GDM1 (cell line): Measurements from ENCODE around the gene SYT3.

Experiments used
- DNase-seq: peaks from one replicate; lab custom pipeline; 2025; lab: John Stamatoyannopoulos, UW

The SYT3 gene, protein sequence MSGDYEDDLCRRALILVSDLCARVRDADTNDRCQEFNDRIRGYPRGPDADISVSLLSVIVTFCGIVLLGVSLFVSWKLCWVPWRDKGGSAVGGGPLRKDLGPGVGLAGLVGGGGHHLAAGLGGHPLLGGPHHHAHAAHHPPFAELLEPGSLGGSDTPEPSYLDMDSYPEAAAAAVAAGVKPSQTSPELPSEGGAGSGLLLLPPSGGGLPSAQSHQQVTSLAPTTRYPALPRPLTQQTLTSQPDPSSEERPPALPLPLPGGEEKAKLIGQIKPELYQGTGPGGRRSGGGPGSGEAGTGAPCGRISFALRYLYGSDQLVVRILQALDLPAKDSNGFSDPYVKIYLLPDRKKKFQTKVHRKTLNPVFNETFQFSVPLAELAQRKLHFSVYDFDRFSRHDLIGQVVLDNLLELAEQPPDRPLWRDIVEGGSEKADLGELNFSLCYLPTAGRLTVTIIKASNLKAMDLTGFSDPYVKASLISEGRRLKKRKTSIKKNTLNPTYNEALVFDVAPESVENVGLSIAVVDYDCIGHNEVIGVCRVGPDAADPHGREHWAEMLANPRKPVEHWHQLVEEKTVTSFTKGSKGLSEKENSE

DNA sequence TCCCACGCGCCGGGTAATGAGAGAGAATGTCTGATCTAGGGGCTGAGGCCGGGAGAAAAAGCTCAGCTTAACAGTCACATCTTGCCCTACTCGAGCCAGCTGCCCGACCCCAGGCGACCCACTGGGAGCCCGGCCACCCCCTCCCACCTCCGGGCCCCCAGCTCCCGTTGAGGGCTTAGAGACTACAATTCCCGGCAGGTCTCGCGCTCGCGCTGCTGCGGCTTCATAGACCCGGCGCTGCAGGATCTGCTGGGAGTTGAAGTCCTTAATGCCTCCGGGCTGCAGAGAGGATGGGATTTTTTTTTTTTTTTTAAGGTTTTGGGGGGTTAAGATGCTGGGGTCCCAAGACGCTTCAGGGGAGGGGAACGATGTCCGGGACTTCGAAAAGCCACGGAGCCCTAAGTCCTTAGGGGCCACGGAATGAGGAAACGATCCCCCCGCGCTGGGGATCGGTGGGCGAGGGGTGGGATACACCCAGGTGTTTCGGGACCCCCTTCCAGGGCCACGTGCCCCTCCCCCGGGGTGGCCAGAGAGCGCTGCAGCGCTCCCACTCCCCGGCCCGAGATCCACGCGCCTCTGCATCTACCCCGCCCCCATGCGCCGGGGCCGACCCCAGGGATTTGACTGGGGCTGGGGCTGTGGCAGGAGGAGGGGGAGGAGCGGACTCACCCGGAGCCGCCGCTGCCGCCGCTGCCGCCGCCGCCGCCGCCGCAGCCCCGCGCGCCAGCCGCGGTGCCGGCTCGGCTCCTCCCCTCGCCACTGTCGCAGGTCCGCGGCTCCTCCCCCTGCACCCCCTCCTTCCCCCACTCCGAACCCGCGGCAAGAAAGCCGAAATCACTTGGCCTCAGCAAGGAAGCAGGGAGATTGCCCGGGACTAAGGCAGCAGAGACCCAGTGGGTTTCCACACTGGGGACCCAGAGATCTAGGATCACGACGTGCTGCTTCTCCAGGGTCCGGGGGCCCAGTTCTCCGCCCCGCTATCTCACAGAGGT is at the start of gene SYT3:
Gene SYT3 (minus strand): TSS at position 761 of the 992 bp plus-strand sequence. CDS start 2,470 bp downstream, outside the sequence.
- peak; percentile 3 for DNase-seq

DNA sequence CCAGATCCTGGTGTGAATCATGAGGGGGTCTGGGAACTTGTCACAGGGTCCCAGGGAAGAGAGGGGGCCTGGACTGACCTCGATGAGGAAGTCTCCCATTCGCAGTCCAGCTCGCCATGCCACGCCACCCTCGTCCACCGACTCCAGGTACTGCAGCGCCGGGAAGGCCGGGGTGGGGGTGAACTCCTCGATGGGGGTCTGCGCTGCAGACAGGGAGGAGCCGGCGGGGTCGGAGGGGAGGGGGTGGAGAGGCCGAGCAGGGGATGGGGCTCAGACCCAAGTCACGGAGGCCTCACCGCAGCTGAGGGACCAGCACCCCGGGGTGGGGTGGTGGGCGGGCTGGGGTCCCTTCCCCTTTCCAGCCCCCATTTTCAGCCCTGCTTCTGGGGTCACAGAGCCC is 49.1 kb upstream of the SYT3 start:
- DNase-seq, result no peak

DNA sequence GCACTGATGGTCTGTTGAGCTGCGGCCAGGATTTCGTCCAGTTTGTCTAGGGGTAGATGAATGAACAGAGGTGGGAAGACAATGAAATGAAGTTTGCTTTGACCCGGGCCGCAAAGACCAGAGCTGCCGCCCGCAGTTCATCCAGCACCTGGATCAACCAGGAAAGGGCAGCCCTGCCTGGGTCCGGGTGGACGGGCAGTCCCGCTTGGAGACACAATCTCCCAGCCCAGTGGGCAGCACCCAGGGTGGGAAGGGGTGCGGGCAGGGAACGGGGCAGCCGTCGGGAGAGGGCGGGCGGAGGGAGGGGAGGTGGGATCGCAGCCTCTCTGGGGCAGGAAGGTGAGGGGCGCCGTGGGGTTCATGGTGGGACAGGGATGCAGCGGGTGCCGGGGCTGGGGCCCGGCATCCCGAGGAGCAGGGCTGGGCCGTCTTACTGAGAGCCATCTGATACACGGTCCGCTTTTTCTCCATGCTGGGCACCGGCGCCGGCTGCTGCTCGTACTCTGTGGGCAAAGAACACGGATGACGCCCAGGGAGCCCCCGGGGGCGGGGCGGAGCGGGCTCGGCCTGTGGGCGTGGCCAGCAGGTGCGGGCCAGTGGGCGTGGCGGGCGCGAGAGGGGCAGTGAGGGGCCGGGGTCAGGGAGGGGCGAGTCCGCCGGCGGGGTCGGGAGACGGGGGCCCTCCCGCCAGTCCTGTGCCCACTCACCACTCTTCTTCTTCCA is 46.8 kb upstream of the SYT3 start:
- no peak for DNase-seq

DNA sequence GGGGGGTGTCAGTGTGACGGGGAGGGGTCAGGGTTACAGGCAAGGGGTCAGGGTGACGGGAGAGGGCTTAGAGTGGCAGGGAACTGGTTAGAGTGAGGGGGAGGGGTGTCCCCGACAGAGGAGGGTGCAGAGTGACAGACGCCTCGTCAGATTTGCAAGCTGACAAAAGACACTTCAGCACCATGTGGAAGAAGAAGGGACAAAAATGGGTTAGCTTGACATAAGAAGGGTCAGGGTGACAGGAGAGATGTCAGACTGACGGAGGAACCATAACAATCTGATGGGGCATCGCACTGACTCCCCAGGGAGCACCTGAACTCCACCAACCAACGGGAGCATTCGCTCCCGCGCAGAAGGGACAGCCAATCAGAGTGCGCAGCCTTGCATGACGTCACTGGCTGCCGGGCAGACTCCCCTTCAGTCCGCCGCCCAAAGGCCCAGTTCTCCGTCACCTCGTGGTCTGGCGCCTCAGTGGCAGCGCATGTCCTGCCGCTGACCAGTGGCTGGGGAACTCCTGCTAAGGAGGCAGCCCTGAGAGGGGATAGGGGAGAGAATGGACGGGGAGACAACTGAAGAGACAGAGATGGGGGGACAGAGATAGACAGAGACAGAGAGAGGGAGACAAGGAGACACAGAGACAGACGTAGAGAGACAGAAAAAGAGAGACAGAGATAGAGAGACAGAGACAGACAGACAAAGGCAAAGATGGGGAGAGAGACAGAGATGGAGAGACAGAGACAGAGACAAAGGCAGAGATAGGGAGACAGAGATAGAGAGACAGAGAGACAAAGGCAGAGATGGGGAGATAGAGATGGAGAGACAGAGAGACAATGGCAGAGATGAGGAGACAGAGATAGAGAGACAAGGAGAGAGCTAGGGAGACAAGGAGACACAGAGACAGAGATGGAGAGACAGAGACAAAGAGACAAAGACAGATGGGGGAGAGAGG is 39.8 kb upstream of the SYT3 start:
- DNase-seq, result peak; percentile 76

DNA sequence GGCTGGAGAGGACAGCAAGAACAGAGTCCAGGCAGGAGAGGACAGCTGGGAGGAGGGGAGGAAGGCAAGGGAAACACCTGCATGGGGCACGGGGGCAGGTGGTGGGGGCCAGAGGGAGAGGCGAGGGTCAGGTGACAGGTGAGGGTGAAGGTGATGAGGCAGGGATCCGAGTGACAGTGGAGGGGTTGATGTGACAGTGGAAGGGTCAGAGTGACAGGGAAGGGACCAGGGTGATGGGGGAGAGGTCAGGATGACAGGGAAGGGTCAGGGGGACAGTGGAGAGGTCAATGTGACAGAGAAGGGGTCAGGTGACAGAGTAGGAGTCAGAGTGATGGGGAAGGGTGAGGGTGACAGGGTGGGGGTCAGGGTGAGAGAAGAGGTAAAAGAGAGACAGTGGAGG is 38.6 kb upstream of the SYT3 start:
- no peak for DNase-seq

DNA sequence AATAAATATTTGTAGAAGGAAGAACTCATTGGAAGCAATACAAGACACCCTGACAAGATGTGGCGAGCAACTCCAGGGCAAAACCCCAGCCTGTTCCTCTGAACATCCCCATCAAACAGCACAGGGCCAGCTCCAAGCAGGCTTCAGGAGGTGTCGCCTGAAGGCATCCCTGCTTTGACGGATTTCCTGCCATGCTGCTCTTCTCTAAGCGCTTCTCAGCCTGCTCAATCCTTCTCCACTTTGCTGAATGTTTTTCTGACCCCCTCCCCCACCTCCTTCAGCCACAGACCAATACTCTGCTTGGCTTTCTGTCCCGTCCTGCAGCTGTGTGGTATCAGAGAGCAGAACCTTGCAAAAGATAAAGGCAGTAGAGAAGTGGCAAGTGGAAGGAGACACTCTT is 38.0 kb upstream of the SYT3 start:
- no peak for DNase-seq

DNA sequence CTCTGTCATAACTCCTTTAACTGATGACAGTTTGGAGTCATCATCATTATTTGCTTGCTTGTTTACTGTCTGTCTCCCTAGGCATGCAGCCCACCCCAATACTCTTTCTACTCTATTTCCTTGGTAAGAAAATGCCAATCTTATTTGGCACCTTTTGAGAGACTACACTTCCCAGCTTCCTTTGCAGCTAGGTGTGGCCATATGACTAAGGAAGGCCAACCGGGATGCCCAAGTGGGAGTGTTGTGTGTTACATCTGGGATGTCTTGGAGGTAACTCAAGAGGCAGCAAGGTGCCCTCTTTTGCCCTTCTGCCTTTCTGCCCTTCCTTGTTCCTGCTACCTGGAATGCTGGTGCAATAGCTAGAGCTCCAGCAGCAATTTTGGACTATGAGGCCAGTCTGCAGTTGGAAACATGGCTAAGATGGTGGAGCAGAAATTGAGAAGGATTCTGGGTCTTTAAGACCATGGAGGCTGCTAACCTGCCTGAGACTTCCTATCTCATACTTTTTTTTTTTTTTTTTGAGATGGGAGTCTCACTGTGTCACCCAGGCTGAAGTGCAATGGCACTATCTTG is 37.0 kb upstream of the SYT3 start:
- DNase-seq, result no peak

DNA sequence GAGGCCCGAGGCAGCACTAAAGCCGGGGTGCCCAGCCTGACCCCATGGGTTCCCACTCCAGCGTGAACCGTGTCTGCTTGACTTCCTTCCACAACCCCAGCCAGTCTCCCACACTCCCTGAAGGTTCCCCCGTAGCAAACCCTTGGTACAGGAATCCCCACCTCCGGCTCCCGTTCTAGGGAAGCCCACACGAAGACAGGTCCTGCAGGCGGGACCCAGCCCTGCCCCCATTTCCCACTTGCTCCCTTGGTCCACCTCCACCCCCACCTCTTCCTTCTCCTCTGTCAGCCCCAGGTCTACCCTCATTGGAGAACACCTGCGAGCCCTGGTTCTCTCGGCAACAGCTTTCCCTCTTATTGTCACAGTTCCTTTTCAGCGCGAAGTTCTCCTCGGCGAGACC is 33.4 kb upstream of the SYT3 start:
- no peak for DNase-seq

DNA sequence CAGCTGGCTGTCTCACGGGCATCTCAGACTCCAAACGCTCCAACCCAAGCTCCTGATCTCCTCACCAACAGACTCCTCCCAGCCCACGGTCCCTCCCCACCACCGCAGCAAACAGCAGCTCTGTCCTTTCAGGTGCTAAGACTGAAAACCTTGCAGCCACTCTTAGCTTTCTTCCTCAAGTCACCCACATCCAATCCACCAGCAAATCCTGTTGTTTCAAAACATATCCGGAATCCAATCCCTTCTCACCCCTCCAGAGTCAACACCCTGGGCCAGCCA is 30.4 kb upstream of the SYT3 start:
- DNase-seq, result no peak

DNA sequence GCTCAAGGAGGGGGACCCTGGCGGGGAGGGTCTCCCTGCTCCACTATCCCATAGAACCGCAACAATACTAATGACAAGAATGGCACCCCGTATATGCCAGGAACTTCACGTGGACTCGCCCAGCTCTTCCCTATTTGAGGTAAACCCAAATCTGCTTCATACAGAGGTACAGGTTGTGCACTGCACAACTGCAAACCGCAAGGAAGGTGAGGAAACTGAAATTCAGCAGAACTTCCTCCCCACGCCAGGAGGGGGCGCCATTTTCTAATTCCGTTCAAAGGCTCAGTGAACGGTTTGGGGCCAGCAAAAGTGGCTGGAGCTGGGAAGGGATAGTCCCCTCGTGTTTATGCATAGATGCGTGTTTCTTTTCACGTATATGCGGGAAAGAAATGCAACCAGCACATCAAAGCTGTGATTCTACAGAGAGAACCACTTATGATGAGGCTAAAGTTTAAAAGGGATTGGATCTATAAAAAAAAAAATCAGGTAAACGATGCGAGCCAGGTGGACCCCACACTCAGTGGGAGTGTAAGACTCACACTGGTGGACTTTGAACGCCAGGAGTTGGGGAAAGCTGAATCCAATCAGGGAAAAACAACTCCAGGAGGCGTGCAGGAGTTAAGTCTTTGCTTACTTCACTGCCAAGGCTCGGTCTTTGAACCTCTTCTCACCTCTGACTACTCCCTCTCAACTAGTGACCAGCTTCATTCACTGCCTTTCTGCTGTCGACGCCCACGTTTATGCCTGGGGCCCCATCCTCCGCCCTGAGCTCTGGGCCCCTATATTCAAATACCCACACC is 29.8 kb upstream of the SYT3 start:
- peak; percentile 26 for DNase-seq

DNA sequence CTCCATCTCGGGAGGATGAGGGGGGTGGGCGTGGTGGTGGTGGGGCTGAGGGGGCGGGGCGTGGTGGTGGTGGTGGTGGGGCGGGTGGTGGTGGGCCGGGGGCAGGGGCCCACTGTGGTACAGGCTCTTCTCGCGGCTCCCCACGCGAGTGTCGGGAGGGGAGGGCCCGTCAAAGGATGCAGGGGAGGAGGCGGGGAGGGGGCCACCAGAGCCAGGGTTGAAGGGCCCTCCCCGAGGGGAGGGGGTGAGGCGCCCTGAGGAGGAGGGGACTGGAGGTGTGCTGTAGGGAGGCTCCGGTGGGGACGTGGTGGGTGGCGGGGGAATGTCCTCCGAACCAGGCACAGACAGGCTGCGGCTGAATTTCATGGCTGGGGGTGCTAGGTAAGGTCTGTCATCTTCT is 29.2 kb upstream of the SYT3 start:
- DNase-seq, result no peak

DNA sequence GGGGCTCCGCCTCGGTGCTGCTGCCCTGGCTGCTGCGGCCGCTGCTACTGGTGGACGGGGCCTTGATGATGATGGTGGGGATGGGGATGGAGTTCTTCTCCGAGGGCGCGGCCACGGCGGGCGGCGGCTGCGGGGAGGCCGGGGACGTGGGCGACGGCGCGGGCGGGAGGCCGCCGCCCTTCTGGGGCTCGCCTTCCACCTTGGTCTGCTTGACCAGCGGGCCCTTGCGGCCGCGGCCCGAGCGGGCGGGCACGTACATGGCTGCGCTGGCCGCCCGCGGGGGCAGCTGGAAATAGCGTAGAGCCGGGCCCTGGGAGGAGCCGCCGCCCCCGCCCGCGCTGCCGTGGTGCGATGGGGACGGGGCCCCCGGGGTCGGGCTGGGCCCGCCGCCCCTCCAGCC is 28.7 kb upstream of the SYT3 start:
- DNase-seq, result no peak

DNA sequence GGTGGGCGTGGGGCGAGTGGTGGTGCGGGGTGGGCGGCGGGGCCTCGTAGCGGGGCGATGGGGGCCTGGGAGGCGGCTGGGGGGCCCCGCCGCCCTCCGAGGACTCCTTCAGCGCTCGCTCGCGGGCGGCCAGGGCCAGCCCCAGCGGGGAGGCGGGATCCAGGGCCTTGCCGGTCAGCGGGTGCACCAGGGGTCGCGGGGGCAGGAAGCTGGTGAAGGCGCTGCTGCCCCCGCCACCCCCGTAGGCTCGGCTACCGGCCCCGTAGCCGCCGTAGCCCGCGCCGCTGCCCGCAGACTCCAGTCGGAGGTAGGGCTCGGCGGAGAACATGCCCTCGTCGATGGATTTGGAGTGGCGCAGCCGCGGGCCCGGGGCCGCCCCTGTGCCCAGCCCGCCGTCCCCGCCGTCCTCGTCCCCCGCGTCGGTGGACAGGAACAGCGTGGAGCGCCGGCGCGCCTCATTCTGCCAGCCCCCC is 28.1 kb upstream of the SYT3 start:
- no peak for DNase-seq

DNA sequence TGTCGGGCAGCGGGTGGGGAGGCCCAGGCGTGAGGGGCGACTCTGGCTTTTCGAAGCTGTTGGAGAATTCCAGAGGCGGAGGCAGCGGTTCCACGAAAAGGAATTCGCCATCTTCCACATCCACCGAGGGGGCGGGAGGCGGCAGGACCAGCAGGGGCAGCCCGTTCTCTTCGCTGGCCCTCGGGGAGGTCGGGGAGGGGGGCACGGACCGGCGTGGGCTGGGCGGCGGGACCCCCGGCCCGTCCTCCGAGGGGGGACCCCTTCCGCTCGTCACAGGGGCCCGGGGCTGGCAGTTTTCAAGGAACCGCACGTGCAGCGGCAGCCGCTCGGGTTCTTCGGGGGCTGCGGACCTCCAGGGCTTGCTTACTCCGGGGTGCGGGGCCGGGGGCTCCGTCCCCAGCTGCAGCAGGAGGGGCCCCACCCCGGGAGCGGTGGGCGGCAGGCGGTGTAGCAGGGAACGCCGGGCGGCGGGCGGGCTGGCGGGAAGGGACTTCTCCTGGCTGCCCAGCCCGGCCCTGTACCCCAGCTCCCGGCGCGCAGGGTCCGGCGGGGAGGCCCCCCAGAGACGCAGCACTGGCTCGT is 27.6 kb upstream of the SYT3 start:
- no peak for DNase-seq

DNA sequence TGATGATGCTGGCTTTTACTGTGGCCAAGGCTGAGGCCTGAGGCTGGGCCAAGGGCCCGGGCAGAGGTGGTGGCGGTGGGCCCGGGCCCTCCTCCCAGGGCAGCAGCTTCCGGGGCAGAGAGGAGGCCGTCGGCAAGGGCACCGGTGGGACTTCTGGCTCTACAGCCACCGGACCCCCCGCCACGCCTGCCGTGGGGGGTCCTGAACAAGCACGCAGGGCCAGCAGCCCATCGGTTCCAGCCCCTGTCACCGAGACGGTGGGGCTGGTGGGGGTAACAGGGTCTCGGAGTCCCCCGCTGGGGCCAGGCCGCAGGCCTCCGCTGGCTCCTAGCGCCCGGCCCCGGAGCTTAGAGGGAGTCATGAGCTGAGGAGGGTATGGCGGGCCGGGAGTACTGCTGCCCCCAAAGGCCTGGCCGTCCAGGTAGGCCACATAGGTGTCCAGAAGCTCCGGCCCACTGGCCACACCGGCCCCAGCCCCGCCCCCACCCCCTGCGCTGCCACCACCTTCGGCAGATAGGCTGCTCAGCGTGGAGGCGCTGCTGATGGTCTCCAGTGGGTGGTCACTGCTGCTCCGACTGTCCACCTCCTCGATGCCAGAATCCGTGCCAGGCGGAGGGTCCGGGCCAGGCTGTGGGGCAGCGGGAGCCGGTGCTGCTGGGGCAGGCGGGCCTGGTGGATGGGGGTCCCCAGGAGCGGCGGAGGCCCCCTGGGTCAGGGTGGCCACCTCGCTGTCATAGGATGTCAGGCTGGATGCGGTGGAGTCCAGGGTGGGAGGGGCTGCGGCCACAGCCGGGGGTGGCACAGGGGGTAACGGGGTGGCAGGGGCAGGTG is 26.9 kb upstream of the SYT3 start:
- DNase-seq, result no peak

DNA sequence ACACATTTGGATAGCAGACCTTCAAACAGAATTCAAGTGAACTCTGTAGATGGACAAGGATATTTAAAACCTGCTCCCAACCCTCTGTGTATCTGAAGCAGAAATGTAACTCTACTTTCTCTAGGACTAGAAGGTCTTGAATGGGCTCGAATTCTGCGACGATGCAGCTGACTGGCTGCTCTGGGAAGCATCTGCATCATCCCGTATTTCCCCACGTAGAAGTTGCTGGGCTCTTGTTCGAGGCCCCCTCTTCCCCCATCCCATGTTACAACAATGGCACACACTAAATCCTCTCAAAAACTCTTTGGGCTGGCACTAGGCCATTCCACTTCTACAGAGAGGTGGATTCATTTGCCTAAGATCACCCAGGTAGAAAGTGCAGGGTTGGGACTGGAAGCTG is 24.5 kb upstream of the SYT3 start:
- no peak for DNase-seq

DNA sequence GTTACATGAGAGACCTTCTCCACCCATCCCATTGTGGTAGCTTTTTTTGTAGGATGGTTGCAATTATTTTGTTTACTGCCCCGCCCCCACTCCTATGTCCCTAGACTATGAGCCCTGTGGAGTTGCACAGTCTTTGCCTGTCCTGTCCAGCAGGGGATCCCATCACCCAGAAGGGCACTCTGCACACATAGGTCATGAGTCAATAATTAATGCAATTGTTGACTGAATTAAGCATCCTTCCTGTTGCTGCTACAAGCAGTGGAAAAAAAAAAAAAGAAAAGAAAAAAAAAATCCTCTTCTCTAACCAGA is 23.8 kb upstream of the SYT3 start:
- DNase-seq, result no peak

DNA sequence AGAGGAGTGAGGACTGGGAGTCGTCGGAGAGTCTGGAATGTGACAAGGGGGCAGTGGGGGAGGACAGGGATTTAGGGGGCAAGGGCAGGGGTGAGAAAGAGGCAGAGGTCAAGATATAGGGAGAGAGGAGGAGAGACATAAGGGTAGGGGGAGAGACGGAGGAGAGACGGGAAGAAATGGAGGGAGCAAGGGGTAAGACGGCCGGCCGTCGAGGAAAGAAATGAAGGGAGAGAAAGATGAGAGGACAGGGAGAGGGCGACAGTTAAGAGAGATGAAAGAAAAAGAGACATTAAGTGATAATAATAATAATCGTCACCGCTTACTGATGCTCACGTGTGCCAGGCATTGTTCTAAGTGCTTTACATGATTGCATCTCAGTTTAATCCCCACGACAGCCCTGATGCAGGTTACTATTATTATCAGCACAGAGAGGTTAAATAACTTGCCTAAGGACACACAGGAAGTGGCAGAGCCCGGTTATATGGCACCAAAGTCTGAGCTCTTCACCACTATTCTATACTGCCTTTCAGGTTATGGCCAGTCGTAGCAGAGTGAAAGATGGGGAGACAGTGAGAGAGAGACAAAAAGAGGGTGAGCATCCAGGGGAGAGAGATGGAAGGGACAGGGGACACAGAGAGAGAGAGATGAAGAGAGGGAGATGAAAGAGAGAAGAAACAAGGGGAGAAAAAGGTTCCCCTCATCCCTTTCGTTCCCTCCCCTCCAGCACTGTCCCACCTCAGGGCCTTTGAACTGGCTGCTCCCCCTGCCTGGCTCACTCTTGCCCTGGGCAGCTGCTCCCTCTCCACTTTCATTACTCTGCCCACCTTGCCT is 23.2 kb upstream of the SYT3 start:
- DNase-seq, result no peak
